HG02588 (cell line): ENCODE measurements around the gene MID2.
"Not testable (repeated sequence)": the region's sequence is repeated elsewhere in the genome, so short reads cannot be mapped to it uniquely, and the experiment has no call there.

Source experiments
- ATAC-seq: cut with Tn5 transposase; IDR thresholded peaks from one replicate; pipeline ENCODE4 v1.9.1; 2021; ENCODE audit warnings: mild to moderate bottlenecking, moderate library complexity; ENCODE audit not compliant: unreplicated experiment

The MID2 gene

DNA sequence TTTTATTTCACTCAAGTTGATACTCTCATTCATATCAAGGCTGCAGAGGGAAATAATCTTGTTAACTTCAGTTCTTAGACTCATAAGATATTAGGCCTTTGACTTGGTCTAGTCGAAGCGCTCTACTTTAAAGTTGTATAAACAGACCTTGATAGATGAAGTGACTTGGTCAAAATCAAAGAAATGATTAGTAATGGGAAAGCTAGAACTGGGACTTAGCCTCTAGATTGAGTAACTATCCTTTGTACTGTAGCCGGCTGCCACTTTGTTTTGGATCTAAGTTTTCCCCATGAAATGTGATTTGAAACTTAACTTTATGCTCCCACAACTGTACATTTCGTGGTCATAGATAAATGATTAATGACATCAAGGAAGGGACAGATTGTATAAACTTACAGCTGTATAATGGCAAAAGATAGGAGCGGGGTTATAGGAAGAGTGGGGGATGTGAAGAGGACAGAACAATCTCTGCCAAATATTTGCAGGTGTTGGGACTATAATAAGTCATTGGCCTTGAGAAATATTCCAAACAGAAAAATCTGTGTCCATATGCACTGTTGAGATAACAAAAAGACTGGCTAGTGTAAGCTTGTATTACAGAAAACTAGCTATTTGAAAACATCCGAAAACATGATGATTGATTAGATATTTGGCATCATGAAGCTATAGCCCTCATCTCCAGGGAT is 17.2 kb downstream of the MID2 start:
- ATAC-seq, result no peak

- no peak for ATAC-seq
Observed at GRCh38 chrX:107845625-107846024, 20.0 kb downstream of the MID2 start.

DNA sequence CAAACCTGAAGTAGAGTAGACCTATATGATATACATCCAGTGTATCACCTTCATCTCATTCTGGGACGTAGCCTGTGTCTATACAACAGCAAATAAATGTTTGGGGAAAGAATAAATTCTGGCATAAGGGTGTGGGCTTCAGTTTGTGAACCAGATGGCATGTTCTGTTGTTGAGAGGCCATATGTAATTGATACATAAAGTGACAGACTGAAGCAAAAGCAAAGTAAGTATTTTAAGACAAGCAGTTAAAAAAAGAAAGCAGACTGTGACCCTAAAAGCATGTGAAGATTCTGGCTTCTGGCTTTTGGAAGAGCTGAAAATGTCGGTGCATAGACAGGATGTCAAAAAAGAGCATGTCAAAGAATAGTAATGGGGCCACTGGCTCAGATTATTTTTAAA is 22.9 kb downstream of the MID2 start:
- no peak for ATAC-seq

DNA sequence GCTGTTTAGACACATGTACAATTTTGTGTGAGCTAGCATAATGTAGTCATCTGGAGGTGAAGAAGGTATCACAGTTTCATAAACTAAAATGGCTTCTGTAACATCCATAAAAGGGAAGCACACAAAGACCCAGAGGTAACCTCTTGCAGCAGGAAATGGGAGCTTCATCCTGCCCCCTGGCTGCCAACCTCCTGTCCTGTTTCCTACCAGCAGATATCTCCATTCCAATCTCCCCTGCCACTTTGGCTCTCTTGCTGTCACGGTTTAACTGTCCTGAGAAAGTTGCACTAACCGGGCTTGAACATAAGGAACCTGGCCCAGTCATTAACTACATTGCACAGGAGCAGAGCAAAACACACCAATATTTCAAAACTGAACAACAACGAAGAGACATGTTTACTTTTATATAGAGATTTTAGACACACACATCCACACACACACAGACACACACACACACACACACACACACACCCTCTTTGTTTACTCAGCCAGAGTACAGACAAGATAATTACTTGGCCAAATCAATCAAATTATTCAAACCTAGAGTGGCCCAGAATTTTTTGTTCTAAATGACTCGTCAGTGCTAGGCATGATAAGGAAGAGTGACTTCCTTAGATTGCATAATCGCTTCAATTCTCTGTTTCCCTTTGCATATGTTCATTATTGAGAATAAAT is 24.2 kb downstream of the MID2 start:
- no peak for ATAC-seq

- no peak for ATAC-seq
Observed at GRCh38 chrX:107850422-107850765, 24.7 kb downstream of the MID2 start.

GRCh38 chrX:107851215-107851614 is 25.5 kb downstream of the MID2 start:
- no peak for ATAC-seq

- not testable (repeated sequence) for ATAC-seq
Observed at GRCh38 chrX:107851665-107852064, 26.0 kb downstream of the MID2 start.

GRCh38 chrX:107856289-107856688 is 30.6 kb downstream of the MID2 start:
- ATAC-seq, result no peak

DNA sequence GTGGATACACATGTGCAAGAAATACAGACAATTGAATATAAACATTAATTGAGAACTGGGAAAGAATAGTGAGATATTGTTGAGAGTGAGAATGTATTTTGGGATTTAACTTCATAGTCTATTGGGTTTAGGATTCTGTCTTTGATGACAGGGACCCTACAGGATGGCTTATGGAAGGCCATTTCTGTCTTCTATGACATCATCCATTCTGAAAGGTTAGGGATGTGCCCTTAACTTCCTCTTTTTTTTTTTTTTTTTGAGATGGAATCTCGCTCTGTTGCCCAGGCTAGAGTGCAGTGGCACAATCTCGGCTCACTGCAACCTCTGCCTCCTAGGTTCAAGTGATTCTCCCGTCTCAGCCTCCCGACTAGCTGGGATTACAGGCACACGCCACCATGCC is 31.4 kb downstream of the MID2 start:
- not testable (repeated sequence) for ATAC-seq

DNA sequence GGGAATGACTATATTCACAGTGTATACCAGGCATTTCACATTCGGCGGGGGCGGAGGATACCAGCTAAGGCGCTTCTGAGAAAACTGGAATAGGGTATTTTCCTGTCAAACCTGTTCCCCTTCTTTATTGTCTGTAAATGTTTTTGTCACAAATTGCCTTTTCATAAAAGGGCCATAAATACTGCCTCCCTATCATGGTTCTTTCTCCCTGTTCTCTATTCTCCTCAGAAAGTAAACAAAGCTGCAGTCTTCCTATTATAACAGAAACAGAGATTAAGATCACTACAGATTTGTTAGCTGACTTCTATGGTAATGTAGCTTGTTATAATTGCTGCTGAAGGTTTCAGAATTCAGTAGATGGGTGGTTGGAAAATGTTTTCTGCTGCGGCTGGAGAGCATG is 32.2 kb downstream of the MID2 start:
- no peak for ATAC-seq

DNA sequence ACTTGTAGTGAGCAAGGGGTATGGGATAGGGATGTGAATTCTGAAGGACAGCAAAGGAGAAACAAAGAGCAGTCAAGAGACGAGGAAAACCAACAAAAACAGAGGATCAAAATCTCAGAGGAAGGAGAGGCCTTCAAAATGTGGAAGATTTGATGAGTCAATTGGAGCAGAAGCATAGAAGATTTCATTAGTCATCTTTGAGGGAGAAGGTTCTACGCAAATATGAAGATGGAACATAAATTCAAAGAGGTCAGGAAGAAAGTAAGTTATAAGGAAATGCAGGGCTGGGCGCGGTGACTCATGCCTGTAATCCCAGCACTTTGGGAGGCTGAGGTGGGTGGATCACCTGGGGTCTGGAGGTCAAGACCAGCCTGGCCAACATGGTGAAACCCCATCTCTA is 35.4 kb downstream of the MID2 start:
- ATAC-seq, result no peak

DNA sequence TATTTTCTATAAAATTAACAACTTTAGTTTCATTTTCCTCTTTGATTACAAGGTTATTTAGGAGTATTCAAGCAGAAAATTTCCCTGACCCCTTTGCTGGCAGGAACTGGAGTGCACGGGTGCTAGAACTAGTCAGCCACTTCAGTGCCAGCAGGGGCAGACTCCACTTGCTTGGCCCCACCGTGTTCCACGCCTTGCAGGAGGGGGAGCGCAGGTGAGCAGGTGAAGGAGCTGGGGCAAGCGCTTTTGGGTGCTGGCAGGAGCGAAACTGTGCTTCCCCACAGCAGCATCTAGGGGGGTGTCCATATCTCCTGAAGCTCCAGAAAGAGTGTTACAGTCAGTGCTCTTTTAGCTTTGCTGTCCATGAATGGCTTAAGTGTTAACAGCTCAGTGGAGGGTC is 45.5 kb downstream of the MID2 start:
- ATAC-seq, result no peak

GRCh38 chrX:107878106-107878505 is 52.4 kb downstream of the MID2 start:
- ATAC-seq, result no peak

GRCh38 chrX:107880054-107880610 is 54.5 kb downstream of the MID2 start:
- no peak for ATAC-seq

- ATAC-seq, result no peak
Observed at GRCh38 chrX:107894038-107894437, 68.4 kb downstream of the MID2 start.

- ATAC-seq, result no peak
Observed at GRCh38 chrX:107902721-107903120, 77.1 kb downstream of the MID2 start.

DNA sequence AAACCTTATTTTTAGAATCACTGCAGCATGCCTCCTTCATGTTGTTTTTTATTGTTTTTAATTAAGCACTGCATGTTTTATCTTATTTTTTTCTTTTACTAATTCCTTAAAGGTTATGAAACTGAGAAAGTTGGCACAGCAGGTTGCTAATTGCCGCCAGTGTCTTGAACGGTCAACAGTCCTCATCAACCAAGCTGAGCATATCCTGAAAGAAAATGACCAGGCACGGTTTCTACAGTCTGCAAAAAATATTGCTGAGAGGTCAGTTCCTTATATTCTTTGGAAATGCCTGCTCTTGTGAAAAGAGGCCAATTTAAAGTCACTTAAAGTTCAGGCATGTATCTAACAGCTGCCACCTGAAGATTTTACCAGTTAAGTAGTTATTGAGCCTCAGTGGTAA is 79.7 kb downstream of the MID2 start:
- no peak for ATAC-seq

DNA sequence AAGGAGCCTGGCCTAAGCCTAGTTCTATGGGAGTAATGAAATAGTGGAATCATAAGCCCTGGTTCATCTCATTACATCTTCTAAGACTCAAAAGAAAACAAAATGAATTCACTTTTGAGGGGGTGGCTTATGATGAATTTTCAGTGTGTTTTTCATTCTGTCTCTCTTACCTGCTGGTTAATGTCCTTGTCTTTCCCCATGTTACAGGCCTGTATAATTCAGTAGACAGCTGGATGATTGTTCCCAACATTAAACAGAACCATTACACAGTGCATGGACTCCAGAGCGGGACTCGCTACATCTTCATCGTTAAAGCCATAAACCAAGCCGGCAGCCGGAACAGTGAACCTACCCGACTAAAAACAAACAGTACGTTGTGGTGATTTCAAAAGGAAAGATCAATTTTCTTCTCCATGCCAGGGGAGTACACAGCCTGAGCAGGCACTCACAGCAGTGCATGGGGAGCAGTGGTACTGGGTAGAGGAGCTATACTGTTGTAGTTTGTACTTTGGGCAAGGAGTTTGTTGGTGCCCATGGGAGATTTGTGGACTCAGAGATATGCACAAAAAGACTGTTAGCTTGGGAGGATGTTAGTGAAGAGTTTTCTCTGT is 98.6 kb downstream of the MID2 start:
- ATAC-seq, result no peak

- ATAC-seq, result no peak
Observed at GRCh38 chrX:107934262-107934661, 108.6 kb downstream of the MID2 start.

DNA sequence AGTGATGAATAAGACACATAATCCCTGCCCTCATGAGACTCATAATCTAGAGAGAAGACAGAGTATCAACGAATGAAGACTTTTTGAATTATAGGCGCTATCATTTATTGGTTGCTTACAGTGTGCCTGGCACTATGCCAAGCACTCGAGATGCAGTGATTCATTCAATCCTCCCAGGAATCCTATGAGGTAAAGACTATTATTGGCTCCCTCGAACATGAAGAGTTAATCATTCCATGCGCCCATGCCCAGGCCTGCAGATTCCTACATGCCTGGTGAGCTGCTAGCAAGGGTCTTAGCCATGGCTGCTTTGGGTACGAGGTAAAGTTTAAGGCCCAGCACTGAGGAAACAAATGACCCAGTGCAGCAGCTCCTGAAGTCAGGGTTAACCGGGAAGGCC is 109.5 kb downstream of the MID2 start:
- ATAC-seq, result no peak

GRCh38 chrX:107935664-107936433 is 110.2 kb downstream of the MID2 start:
- no peak for ATAC-seq

DNA sequence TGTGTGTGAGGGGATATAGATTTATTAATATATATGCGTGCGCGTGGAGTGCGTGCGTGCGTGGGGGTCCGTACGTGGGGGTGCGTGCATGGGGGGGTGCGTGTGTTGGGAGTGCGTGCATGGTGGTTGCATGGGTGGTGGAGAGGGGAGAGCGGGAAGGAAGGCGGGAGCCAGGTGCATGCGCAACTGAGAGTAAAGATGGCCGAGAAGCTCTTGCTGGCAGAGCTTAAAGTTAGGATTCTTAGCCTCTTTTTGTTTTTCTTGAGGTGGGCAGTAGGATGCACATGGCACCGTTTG is 110.7 kb downstream of the MID2 start:
- ATAC-seq, result no peak
